D721Med (cell line): ENCODE data around the gene SHISA4.

Source experiments
- DNase-seq: peaks from one replicate; pipeline ENCODE4 v3.0.0; 2011; ENCODE audit warnings: low spot score; ENCODE audit not compliant: insufficient read length
- FAIRE-seq: peaks from 2 replicates; lab custom pipeline; 2011; peaks lifted over from hg19 to GRCh38; lab: Jason Lieb, UNC
- TF ChIP-seq, protein P1 (sequence below): IDR thresholded peaks from 2 replicates; pipeline ENCODE4 v1.5.1; 2012; ENCODE audit warnings: mild to moderate bottlenecking, control low read depth; ENCODE audit not compliant: insufficient read depth; ENCODE audit errors: missing control alignments

The SHISA4 gene

DNA sequence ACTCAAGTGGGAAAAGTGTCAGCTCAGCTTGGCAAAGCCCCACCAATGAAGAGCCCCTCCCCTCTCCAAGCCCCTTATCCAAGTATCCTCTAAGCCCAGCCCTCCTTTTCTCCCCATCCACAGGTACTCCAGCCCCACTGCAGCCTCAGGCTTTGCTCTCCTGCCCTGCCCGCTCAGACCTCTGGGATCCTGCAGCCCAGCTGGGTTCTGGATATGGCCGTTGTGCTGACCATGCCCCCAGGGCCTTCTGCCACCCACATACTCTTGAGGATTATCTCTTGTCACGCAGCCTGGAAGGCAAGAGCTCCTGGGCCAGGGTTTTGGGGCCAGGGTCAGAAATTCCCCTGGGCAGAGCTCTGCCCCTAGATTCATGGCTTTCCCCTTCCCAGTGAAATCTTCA, 4.7 kb downstream of the SHISA4 start:
- FAIRE-seq (no peak), DNase-seq (peak; percentile 15)
- TF ChIP-seq, protein P1, sequence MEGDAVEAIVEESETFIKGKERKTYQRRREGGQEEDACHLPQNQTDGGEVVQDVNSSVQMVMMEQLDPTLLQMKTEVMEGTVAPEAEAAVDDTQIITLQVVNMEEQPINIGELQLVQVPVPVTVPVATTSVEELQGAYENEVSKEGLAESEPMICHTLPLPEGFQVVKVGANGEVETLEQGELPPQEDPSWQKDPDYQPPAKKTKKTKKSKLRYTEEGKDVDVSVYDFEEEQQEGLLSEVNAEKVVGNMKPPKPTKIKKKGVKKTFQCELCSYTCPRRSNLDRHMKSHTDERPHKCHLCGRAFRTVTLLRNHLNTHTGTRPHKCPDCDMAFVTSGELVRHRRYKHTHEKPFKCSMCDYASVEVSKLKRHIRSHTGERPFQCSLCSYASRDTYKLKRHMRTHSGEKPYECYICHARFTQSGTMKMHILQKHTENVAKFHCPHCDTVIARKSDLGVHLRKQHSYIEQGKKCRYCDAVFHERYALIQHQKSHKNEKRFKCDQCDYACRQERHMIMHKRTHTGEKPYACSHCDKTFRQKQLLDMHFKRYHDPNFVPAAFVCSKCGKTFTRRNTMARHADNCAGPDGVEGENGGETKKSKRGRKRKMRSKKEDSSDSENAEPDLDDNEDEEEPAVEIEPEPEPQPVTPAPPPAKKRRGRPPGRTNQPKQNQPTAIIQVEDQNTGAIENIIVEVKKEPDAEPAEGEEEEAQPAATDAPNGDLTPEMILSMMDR: no peak

- TF ChIP-seq, protein P1: no peak
- FAIRE-seq: no peak
- peak; percentile 2 for DNase-seq
These were observed 5.8 kb downstream of the SHISA4 start for GRCh38 chr1:201894343-201895119.

DNA sequence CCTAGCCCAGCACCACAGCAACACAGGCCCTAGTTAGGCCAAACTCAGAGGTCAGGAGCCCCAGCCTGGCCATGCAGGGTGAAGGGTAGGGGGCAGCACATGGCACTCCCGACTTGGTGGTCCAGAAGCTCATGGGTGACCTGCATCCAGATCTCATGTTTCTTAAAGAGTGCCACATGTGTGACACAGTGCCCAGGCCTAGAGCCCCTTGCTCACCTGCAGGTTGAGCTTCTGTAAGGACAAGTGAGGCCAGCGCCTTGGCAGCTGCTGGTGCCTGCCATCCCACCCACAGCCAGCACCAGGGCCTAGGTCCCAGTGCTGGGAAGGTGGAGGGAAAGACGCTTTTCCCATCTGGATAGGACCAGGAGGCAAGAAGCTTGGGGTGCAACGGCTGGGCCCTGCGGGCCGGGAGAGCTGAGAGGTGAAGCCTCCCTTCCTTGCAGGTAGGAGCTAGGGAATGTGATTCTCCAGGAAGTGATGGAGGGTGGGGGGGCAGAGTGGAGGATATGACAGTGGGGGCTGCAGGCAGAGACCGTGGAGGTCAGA, 6.5 kb downstream of the SHISA4 start:
- no peak for DNase-seq
- TF ChIP-seq, protein P1: no peak
- no peak for FAIRE-seq

DNA sequence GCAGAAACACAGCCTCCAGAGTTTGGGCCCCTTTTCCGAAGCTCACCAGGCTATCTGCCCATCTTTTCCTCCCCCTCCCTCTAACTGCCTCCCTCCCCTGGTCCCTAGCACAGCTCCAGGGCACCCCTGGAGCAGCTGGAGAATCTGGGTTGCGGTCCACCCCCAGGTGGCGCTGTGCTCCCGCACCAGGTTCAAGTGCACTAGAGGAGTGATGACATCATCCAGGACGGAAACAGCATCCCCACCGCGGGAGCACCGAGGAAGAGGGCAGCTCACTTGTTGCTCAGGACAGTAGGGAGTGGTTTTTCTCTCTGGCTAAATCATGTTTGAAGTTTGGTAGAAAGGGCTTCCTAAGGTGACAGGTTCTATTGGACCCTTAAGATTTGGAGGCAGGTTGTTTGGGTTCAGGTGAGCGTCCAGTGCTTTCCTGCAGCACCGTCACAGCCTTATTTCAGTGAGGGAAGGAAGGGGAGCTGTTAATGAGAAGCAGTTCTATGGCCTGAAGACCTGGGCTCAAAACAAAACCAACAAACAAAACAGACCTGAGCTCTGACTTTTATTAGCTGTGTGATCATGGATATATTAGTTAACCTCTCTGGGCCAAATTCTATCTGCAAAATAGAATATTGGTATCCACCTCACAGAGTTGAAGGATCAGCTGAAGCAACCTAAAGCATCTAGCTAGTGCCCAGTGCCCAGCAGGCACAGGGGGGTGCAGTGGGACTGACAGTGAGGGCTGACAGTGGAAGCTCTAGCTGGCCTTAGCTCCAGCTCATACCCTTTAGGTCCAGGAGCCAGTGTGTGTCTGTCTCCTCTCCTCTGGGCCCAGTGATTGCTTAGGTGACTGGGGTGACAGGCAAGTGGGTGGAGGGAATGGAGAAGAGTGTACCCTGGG, 7.5 kb downstream of the SHISA4 start:
- peak; percentile 92 for FAIRE-seq
- TF ChIP-seq, protein P1: peak; percentile 99
- peak; percentile 84 for DNase-seq

DNA sequence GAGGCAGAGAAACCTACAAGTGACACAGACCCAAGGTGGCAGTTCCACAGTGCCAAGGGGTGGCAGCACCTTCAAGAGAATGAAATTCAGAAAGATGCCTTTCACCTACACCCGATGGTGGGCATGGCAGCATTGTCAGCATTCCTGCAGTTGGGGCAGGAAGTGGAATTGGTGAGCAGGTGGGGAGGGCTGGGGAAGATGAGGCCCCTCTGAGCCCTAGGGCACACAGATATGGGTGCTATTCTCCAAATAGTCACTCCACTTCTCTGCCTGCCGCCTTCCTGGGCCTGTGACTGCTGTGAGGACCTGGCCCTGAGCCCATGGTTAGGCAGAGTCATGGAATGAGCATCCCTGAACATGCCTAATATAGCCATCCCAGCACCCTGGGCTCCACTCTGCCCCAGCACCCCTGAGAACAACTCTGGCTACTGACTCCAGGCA, 8.3 kb downstream of the SHISA4 start:
- TF ChIP-seq, protein P1: peak; percentile 33
- FAIRE-seq (no peak), DNase-seq (no peak)

- no peak for FAIRE-seq
- TF ChIP-seq, protein P1: no peak
These were observed 9.7 kb downstream of the SHISA4 start for GRCh38 chr1:201898240-201898894.

More at GRCh38 chr1:201898240-201898894, 9.7 kb downstream of the SHISA4 start:
- DNase-seq: no peak
